ENCODE data around the gene OPA1.
A peak's percentile ranks its signal among the peaks of the same experiment; 100 is the strongest.

OPA1 gene, protein sequence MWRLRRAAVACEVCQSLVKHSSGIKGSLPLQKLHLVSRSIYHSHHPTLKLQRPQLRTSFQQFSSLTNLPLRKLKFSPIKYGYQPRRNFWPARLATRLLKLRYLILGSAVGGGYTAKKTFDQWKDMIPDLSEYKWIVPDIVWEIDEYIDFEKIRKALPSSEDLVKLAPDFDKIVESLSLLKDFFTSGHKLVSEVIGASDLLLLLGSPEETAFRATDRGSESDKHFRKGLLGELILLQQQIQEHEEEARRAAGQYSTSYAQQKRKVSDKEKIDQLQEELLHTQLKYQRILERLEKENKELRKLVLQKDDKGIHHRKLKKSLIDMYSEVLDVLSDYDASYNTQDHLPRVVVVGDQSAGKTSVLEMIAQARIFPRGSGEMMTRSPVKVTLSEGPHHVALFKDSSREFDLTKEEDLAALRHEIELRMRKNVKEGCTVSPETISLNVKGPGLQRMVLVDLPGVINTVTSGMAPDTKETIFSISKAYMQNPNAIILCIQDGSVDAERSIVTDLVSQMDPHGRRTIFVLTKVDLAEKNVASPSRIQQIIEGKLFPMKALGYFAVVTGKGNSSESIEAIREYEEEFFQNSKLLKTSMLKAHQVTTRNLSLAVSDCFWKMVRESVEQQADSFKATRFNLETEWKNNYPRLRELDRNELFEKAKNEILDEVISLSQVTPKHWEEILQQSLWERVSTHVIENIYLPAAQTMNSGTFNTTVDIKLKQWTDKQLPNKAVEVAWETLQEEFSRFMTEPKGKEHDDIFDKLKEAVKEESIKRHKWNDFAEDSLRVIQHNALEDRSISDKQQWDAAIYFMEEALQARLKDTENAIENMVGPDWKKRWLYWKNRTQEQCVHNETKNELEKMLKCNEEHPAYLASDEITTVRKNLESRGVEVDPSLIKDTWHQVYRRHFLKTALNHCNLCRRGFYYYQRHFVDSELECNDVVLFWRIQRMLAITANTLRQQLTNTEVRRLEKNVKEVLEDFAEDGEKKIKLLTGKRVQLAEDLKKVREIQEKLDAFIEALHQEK

DNA sequence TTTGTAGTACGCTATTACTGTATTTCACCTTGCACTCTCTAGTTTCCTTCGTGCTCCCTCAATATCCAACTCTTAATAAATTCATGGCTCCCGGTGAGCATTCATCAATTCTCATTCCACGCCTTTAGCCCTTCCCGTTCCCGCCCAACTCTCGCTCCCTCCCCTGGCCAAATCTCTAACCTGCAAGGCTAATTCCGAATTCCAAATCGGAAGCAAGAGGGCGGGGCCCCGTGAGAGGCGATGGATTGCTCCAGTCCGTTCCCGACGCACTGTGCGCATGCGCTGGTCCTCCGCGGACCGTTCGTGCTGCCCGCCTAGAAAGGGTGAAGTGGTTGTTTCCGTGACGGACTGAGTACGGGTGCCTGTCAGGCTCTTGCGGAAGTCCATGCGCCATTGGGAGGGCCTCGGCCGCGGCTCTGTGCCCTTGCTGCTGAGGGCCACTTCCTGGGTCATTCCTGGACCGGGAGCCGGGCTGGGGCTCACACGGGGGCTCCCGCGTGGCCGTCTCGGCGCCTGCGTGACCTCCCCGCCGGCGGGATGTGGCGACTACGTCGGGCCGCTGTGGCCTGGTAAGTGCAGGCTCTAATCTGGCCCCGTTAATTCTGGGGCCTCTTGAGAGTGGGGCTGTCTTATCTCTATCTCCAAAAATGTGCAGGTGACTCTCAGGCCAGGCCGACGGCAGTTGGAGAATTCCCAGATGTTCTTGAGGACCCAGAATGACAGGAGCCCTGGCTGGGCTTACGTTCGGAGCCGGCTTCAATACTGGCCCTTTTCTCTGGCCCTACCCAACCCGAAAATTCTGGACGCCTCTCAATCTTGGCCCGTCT, at the start of gene OPA1:
TSS of gene OPA1 (plus strand) at position 368 of the 827 bp plus-strand sequence. CDS start at position 538, 170 bp downstream.
- DNase-seq (ENCODE audit: low read depth): peak; percentile 99

DNA sequence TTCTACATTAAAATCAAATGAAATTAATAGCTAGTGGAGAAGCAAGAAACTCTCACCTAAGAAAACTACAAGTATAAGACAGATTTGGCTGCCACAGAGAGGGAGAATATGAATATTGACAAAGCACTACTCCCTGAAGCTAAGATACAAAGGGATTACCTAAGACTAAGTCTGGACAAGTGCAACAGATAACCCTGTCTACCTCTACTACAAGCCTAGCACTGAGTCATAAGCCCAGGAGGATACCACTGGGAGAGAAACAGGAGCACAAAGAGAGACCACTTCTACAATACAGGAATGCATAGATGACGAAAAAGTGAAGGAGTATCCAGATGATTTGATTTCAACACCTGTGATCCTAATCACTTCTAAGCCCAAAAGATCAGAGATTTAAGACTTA, 48.7 kb upstream of the OPA1 start:
- no peak for DNase-seq (ENCODE audit: low read depth)

DNA sequence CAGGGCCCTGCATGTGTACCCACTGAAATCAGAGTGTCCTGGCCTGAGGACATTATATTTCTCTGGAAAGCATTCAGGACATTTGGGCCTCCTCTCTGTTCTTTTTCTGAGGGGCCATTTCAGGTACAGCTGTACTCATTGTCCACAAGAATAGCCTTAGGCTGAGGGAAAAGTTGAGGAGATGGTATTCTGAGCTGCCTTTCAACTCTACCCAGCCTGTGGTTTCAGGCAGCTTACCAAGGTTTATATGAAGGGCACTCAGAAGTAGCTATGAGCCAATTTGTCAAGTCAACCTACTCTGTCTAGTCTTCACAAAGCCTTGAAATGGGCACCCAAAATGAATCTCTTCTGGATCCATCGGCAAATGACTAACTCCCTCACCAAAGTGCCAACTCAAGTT, 47.7 kb upstream of the OPA1 start:
- DNase-seq (ENCODE audit: low read depth): no peak

DNA sequence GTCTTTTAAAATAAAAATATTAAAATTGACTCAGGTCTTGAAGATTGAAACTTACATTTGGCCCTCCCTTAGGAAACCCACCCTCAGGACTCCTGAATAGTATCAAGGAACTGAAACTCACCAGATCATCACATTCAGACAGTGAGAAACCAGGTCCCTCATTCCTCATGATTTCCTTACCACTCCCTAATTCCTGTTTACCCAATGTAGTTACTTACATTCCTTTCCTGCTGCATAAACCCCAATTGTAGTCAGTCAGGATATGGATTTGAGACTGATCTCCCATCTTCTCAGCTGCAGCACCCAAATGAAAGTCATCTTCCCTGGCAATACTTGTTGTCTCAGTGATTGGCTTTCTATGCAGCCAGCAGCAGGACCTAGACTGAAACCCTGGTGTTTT, 46.9 kb upstream of the OPA1 start:
- DNase-seq (ENCODE audit: low read depth): no peak

DNA sequence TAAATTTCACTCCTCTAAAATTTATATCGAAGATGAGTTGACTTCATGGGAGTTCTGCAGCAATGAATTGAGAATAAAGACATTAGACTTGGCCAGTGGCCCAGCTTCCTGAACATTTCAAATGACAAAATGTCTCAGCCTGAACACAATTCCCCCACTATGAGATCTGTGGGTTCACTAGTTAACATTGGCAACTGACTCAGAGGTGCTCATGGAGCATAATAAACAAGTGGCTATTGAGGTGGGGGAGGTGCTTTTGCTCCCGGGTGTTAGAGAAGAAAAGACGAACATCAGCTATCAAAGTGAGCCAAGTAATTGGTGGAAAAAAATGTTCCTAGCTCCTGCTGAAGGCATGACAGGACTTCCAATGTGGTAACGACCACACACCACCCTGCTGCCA, 44.6 kb upstream of the OPA1 start:
- no peak for DNase-seq (ENCODE audit: low read depth)

DNA sequence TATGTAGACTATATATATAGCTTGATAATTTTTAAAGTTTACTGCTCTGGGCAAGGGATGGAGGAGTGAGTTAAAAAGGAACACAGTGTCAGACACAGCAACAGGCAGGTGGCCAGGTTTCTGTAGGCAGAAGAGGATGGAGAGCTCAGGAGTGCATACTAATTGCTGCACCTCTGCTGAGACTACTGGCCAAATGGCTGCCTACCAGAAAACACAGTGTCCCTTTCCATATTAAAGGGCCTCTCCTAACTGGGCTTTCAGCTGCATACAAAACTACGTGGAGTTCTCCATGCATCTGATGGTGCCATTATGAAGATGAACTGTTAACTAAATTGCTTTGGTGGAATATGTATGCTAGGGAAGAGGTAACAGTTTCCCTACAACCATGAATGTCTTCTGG, 40.1 kb upstream of the OPA1 start:
- no peak for DNase-seq (ENCODE audit: low read depth)

DNA sequence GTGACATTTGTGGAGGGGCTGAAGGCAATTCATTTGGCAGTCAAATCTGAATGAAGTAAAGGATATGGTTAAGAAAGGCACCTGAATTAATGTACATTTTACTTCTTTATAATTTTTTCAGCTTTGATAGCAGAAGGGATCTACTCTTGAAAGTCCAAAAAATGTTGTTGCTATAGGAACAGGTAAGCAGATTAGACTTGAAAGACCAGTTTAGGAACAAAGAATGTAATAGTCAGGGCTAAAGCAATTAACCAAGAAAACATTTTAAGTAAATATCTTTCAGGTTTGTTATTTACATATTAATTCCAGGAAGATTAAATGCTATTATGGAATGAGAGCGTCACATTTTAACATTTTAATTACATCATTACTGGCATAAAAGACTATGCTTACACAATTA, 39.4 kb upstream of the OPA1 start:
- DNase-seq (ENCODE audit: low read depth): no peak

DNA sequence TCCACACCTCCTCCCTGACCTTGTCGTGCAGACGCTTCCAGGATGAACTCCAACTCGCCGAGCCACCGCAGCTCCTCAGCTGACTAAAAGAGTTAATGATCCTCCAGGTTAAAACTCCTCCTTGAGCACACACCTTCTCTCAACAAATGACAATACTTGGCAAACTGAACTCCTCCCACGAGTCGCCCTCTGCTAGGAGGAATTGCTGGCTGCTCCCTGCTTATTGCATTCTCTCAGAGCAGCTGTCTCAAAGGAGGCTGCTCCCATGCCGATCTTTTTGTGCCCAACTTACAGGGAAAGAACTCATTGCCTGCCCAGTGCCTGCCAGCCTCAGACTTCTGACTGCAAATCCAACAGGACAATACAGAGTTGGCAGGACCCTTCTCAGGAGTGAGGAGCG, 38.2 kb upstream of the OPA1 start, which contains the start of gene ATP13A4:
TSS of gene ATP13A4 (minus strand) at position 85 of the 400 bp plus-strand sequence. CDS start 96 bp downstream, outside the sequence.
- DNase-seq (ENCODE audit: low read depth): no peak

DNA sequence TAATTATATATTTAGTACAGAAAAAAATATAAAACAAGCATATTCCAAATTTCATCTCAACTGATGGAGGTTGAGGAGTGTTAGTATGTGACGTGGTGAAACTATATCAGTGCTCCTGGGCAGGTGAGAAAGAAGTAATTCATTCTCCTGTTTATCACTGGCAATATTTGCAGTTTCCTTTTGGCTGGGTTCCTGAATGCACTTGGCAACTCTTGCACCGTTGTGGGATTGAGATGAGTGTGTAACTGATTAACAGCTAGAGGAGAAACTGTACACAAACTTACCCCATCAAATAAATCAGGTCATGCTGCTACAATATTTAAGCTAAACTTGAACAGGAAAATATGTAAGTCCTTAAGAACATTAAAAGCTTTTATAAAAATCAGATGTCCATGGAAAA, 36.2 kb upstream of the OPA1 start:
- DNase-seq (ENCODE audit: low read depth): no peak

DNA sequence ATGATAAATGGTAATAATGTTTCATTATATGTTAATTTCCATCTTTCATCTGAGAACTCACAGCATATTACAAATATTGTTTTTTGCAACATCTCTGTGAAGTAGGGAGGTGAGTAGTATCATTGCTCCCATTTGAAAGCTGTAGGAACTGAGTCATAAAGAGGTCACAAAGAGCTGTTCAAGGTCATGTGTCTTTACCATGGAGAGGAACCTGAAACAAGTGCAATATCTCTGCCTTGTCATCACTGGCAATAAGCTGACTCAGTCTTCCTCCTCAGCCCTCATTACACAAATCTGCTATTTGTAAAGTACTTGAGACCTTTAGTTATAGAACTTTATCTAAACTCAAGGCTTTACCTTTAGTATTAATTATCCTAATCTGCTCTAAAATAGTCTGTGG, 33.9 kb upstream of the OPA1 start:
- DNase-seq (ENCODE audit: low read depth): no peak

DNA sequence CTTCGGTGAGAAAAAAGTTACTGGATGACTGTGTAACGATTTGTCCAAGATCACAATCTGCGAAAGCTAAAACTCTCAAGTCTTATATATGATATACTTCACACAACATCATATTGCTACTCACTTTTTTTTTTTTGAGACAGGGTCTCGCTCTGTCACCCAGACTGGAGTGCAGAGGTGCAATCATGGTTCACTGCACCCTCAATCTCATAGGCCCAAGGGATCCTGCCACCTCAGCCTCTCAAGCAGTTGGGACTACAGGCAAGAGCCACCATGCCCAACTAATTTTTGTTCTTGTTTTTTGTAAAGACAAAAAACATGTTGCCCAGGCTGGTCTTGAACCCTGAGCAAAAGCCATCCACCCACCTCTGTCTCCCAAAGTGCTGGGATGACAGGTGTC, 32.9 kb upstream of the OPA1 start:
- no peak for DNase-seq (ENCODE audit: low read depth)

DNA sequence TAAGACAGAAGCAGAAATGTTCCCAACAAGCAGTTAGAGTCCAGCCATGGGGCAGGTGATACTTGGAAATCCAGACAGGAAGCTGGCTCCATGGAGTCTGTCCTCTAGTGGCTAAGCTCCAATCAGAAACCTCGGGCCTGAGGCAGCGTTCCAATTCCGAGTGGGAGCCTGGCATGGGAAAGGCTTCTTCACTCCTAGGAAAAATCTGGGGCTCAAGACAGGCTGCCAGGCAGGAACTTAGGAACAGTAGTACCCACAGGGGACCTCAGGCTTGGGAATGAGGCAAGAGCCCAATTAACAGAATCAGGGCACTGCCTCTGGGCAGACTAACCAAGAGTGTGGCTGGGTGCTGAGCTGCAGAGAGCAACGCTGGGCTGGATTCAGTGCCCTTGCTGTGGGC, 32.1 kb upstream of the OPA1 start:
- no peak for DNase-seq (ENCODE audit: low read depth)

DNA sequence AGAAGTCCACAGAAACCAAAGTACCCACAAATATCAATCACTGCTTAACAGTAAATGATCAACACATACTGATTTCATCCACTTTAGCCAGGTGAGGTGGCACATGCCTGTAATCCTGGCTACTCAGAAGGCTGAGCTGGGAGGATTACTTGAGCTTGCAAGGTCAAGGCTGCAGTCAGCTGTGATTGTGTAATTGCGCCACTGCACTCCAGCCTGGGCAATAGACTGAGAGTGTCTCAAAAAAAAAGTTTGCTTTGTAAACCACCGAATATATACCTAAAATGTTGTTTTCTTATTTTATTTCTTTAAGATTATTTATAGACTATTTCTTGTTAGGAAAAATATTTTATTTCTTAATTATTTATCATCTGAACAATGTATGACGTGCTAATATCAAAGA, 29.6 kb upstream of the OPA1 start:
- DNase-seq (ENCODE audit: low read depth): no peak

DNA sequence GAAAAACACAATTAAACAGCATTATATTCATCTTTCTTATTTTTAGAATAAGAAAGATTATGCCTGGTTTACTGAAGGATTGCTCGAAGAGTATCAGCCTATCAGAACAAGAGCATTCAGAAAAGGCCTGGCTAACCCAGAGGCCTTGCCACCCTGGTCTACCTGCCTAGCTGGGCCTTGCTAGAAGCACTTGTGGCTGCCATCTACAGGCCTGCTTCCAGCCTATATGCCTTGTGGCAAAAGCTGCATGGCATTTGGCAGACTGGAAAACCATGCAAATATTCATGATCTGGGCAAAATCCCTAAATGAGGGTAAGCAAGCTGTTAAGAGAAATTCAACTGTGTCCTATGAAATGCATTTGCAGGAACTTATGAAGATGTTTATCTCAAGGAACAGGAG, 29.0 kb upstream of the OPA1 start:
- no peak for DNase-seq (ENCODE audit: low read depth)

DNA sequence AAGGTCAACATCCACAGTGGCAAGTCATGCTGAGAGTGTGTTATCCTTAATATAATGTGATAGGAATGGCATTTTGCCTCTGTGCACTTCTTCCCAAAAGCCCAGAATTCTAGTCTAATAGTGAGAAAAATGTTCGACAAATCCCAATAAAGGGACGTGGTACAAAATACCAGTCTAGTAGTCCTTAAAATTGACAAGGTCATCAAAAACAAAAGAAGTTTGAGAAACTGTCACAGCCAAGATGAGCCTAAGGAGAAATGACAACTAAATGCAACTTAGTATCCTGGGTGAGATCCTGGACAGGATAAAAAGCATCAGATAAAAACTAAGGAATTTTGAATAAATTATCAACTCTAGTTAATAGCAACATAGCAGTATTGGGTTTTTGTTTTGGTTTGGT, 23.9 kb upstream of the OPA1 start:
- no peak for DNase-seq (ENCODE audit: low read depth)

DNA sequence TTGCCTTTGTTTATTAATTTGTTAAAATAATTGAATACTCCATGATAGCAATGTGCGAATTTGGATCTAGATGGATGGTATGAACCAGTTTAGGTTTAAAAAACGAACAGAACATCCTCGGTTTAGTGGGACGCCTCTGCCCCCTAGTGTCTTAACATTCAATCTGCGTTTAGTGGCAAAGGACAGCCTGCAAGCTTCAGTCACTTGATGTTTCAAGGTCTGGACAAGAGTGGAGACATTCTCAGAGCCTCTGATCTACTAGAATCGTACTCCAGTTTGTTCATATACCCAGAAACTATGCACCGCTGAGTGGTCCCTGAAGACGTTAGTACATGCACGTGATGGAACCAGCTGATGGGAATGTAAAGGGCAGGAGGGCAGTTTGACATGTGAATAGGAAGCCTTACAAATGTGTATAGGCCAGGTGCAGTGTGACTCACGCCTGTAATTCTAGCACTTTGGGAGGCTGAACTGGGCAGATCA, 20.5 kb upstream of the OPA1 start:
- DNase-seq (ENCODE audit: low read depth): peak; percentile 48

DNA sequence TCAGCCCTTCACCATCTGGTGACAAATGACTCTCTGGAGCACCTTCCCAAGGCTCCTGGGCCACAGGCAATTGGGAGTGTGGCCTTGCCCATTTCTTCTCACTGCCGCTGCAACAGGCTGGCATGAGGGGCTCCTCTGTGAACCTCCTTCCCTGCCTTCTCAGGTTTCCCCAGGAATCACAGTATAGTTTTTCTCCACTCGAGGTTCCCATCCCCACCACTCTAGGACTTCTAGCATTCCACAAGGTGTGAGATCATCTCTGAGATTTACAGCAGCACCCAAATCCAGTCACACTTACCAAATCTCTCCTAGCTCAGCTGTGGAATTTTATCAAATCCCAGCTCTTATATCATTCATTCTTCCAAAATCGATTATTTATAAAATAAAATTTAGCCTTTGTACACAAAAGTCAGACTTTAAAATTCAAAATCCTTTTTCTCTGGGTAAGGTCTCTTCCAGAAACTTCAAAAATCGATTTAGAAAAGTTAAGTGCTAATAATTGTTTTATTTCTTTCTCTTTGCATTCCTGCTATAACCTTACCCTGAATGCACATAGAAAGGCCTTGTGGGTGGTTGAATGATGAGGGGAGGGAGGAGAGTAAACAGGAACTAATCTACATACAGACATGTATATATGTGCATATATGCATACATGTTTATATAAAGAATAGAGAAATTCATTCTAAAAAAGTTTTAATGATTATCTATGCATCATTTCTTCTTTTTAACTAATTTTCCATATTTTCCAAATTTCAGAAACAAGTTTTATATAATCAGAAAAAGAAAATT, 19.4 kb upstream of the OPA1 start:
- no peak for DNase-seq (ENCODE audit: low read depth)

DNA sequence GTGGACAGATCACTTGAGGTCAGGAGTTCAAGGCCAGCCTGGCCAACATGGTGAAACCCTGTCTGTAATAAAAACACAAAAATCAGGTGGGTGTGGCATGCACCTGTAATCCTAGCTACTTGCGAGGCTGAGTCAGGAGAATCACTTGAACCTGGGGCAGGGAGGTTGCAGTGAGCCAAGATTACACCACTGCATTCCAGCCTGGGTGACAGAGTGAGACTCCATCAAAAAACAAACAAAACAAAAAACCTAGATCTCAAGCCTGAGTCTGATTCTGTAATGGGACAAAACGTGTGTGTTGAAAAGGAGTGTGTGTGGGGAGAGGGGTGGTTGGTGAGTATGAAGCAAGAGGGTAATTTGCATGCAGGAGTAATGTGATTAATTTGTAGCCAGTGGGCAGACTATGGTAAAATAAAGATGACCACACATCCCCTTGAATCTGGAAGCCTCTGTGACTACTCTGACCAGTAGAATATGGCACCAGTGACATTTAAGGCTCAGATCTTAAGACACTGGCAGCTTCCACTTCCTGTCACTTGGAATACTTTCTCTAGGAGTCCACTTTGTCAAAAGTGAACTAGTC, 18.4 kb upstream of the OPA1 start:
- no peak for DNase-seq (ENCODE audit: low read depth)

DNA sequence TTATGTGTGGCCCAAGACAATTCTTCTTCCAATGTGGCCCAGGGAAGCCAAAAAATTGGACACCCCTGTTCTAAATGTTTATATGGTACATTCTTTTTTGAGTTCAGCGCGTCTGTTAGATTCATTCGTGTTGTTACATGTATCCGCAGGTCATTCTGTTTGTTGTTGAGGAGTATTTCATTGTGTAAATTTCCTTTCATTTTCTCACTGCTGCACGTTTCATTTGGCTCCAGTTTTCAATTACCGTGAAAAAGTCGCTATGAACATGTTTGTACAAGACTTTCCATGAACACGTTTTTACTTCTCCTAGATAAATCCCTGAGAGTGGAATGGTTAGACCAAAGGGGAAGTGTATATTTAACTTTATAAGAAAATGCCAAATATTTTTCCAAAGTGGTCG, 7.5 kb upstream of the OPA1 start:
- no peak for DNase-seq (ENCODE audit: low read depth)

DNA sequence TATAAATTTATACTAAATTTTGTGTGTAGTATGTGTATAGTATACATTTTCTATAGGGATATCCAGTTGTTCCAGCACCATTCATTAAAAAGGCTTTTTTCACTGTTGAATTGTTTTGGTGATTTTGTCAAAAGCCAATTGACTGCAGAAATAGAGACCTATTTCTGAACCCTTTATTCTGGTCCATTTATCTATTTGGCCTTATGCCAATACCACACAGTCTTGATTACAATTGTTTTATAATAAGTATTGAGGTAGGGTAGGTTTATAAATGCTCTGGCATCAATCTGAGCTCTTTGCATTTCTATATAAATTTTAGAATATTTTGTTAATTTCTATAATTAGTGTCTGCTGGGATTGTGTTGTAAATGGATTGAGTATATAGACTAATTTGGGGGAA, 6.5 kb upstream of the OPA1 start:
- no peak for DNase-seq (ENCODE audit: low read depth)

DNA sequence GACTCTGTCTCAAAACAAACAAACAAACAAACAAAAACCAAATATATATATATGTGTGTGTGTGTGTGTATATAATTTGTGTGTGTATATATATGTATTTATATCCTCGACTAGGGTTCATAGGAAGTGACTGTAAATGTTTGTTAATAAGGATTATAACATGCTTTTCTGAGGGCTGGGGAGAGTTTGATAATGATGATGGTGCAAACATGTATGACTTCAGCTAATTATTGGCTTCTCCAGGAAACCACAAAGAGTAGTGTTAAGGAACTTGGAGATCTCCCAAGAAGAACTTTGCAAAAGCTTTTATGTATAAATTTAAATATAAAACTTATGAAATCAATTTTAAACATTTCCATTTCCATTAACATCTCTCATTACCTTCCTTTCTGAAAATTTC, 3.9 kb upstream of the OPA1 start:
- DNase-seq (ENCODE audit: low read depth): no peak

Measured in fibroblast of gingiva (primary cell).